Measurements from ENCODE around the gene ZNF408. TPM values are rescaled to one million over a fixed set of nuclear protein-coding genes. Genes with fewer than 3 reads are reported as not detected.

Gene ZNF408
- total RNA-seq, 1 donor from 2014 or later, result 8.2 TPM

- TF ChIP-seq CTCF (IDR thresholded peaks at IDR 0.05; ENCODE audit: insufficient read depth, low read length, severe bottlenecking), result no peak
- no peaks in the 10 kb centered on the region for H3K36me3 ChIP-seq (ENCODE audit: control insufficient read depth, insufficient read depth, low read length)
- no peaks in the 10 kb centered on the region for H3K27me3 ChIP-seq (ENCODE audit: control insufficient read depth, insufficient read depth, low read length)
- H3K4me3 ChIP-seq (ENCODE audit: low read depth, low read length), result no peak overlapping the region
- FAIRE-seq, result no peak
- no peak for DNase-seq (ENCODE audit: low read depth)
Measured at GRCh38 chr11:46736146-46736545, 35.3 kb downstream of the ZNF408 start.

- H3K27me3 ChIP-seq (ENCODE audit: control insufficient read depth, insufficient read depth, low read length), result no peaks in the 10 kb centered on the region
- DNase-seq (ENCODE audit: low read depth), result no peak
- H3K36me3 ChIP-seq (ENCODE audit: control insufficient read depth, insufficient read depth, low read length), result no peaks in the 10 kb centered on the region
- TF ChIP-seq CTCF (IDR thresholded peaks at IDR 0.05; ENCODE audit: insufficient read depth, low read length, severe bottlenecking), result no peak
- FAIRE-seq, result no peak
- no peak overlapping the region for H3K4me3 ChIP-seq (ENCODE audit: low read depth, low read length)
Measured at GRCh38 chr11:46736615-46737014, 35.8 kb downstream of the ZNF408 start.

- Histone ChIP-seq H3K27me3 (ENCODE audit: control insufficient read depth, insufficient read depth, low read length) (no peaks in the 10 kb centered on the region), H3K36me3 (ENCODE audit: control insufficient read depth, insufficient read depth, low read length) (peaks cover 3% of the 10 kb centered on the region), H3K4me3 (ENCODE audit: low read depth, low read length) (no peak overlapping the region)
- FAIRE-seq (no peak), DNase-seq (ENCODE audit: low read depth) (no peak)
- no peak for TF ChIP-seq CTCF (IDR thresholded peaks at IDR 0.05; ENCODE audit: insufficient read depth, low read length, severe bottlenecking)
Measured at GRCh38 chr11:46737699-46738098, 36.9 kb downstream of the ZNF408 start.

- Histone ChIP-seq H3K36me3 (ENCODE audit: control insufficient read depth, insufficient read depth, low read length) (peaks cover 3% of the 10 kb centered on the region), H3K4me3 (ENCODE audit: low read depth, low read length) (no peak overlapping the region), H3K27me3 (ENCODE audit: control insufficient read depth, insufficient read depth, low read length) (no peaks in the 10 kb centered on the region)
- FAIRE-seq (no peak), DNase-seq (ENCODE audit: low read depth) (no peak)
- TF ChIP-seq CTCF (IDR thresholded peaks at IDR 0.05; ENCODE audit: insufficient read depth, low read length, severe bottlenecking), result no peak
Measured at GRCh38 chr11:46738887-46739286, 38.1 kb downstream of the ZNF408 start.

- Histone ChIP-seq H3K36me3 (ENCODE audit: control insufficient read depth, insufficient read depth, low read length) (peaks cover 8% of the 10 kb centered on the region), H3K4me3 (ENCODE audit: low read depth, low read length) (no peak overlapping the region), H3K27me3 (ENCODE audit: control insufficient read depth, insufficient read depth, low read length) (no peaks in the 10 kb centered on the region)
- DNase-seq (ENCODE audit: low read depth), result no peak
- no peak for TF ChIP-seq CTCF (IDR thresholded peaks at IDR 0.05; ENCODE audit: insufficient read depth, low read length, severe bottlenecking)
- FAIRE-seq, result no peak
Measured at GRCh38 chr11:46741600-46742484, 41.0 kb downstream of the ZNF408 start.

Data from bronchial epithelial cell (primary cell).